GM12801 (cell line): ENCODE data around the gene CHST11.

Experiments
- CTCF ChIP-seq: IDR thresholded peaks from one replicate; pipeline ENCODE4 v1.5.1; 2011; ENCODE audit warnings: control low read depth; ENCODE audit not compliant: insufficient read length; ENCODE audit errors: extremely low read depth

The CHST11 gene

GRCh38 chr12:104456417-104456949 is at the start of gene CHST11:
CHST11 (plus strand) TSS chr12:104456948.
- TF ChIP-seq CTCF, result no peak

- no peak for TF ChIP-seq CTCF
Observed at GRCh38 chr12:104407438-104407837, 49.3 kb upstream of the CHST11 start.

- TF ChIP-seq CTCF, result no peak
Observed at GRCh38 chr12:104407922-104408321, 48.8 kb upstream of the CHST11 start.

GRCh38 chr12:104410326-104410725 is 46.4 kb upstream of the CHST11 start:
- TF ChIP-seq CTCF, result no peak

GRCh38 chr12:104410786-104411185 is 46.0 kb upstream of the CHST11 start:
- TF ChIP-seq CTCF, result no peak

GRCh38 chr12:104411826-104412641 is 44.7 kb upstream of the CHST11 start:
- TF ChIP-seq CTCF, result no peak

- TF ChIP-seq CTCF, result no peak
Observed at GRCh38 chr12:104412681-104413080, 44.1 kb upstream of the CHST11 start.
